ENCODE data around the gene STAM. TPM values are rescaled to one million over a fixed set of nuclear protein-coding genes. Genes with fewer than 3 reads are reported as not detected.

STAM gene
- total RNA-seq, 1 donor from 2014 or later = 28.9 TPM

- DNase-seq (ENCODE audit: low spot score in 2 of 2) (no peak), FAIRE-seq (no peak)
Observed at GRCh38 chr10:17756557-17757217, 112.7 kb downstream of the STAM start.

GRCh38 chr10:17758200-17758599, 114.2 kb downstream of the STAM start:
- no peak for FAIRE-seq
- no peak for DNase-seq (ENCODE audit: low spot score in 2 of 2)

GRCh38 chr10:17758896-17759295, 114.9 kb downstream of the STAM start:
- FAIRE-seq (no peak), DNase-seq (ENCODE audit: low spot score in 2 of 2) (no peak)

- DNase-seq (ENCODE audit: low spot score in 2 of 2) = no peak
Observed at GRCh38 chr10:17764142-17764541, 120.2 kb downstream of the STAM start.

GRCh38 chr10:17765602-17766001, 121.7 kb downstream of the STAM start:
- FAIRE-seq (no peak), DNase-seq (ENCODE audit: low spot score in 2 of 2) (no peak)

More at GRCh38 chr10:17764142-17764541, 120.2 kb downstream of the STAM start:
- no peak for FAIRE-seq

Small RNAs within 50 kb of the gene (small RNA-seq; reads per million reads assigned to genes)
- not detected for gene AC069542.2

Other genes starting within 250 kb of the STAM start
- gene ST8SIA6, start 189.6 kb upstream of the STAM start, total RNA-seq = 4.9 TPM
- gene HACD1, start 26.8 kb upstream of the STAM start, total RNA-seq = 18.3 TPM
- under 0.01 TPM for gene TMEM236, start 108.0 kb downstream of the STAM start, total RNA-seq
- gene MRC1, start 165.2 kb downstream of the STAM start, total RNA-seq = 3.7 TPM